Measurements from ENCODE around the gene CISD3. TPM values are rescaled to one million over a fixed set of nuclear protein-coding genes. Genes with fewer than 3 reads are reported as not detected.

Gene CISD3
- total and polyA plus RNA-seq, 2 of the 4 experiments (the other 2 are of a cell fraction) = 1.3 to 14.1 TPM

DNA sequence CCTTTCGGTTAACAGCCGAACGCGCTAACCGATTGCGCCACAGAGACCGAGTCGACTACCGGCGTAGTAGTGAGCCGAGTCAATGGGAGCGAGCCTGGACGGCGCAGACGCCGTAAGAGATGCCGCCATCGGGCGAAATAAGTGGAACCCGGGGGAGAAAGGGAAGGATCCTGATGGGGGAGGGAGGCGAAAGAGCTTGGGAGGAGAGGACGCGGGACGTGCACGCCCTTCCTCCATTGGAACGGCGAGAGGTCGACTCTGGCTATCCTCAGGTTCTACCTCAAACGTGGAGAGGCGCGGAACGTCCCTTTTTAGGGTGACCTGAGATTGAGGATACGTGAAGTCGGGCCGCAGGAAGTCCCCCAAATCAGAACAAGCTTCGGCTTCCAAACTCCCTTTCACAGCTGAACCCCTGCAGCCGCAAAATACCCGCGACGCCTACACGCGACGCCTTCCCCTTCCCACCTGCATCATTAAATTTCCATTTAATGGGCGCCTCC lies 21.7 kb downstream of the CISD3 start (continued):
- no peak for TF ChIP-seq RAD21 (IDR thresholded peaks at IDR 0.05; ENCODE audit: low read length)

DNA sequence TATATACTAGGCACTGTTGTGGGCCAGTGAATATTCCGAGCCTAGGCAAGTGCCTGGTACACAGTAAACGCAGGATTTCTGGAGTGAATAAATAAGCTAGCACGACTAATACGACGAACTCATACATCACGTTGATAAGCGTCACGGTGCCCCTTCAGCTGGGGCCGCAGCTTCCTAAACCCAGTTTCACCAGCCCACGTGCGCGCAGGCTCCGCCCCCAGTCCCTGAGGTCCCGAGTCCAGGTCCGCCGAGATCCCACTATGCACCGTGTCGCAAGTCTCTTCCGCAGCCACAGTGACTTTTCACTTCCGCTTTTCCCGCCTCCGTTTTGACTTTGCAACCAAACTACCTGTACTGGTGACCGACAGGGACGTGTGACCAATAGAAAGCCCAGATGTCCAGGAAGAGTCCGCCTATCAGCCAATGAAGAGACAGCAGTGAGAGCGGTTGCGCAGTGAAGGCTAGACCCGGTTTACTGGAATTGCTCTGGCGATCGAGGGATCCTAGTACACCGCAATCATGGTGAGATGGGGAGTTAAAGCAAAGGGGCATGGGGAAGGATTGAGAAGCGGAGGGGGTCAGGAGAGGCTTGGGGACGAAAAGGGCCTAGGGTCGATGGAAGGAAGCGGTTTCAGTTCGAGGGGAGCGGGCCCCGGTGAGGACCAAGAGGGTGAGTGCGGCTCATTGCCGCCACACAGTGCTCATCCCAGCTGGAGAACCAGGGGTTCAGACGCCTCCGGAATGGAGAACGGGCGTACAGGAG lies 22.3 kb downstream of the CISD3 start, which contains the start of gene PSMB3:
TSS of gene PSMB3 (plus strand) at position 434 of the 763 bp plus-strand sequence. CDS start at position 520, 86 bp downstream.
- H2BK15ac ChIP-seq (ENCODE audit: low read depth, low read length) = no peak within 1 kb of the TSS; the same call in 2 of the 3 replicates
- DNase-seq (peak; percentile 100), ATAC-seq (ENCODE audit: low read depth) (peak; percentile 80)
- WGBS, 2 experiments (ENCODE audit: extremely low coverage in 2 of 2, insufficient read length in 1 of 2) = 0% methylated on average over 33 of the region's 44 CpGs; no CpG with 5 or more reads in 1 of the 2 experiments
- H3K56ac ChIP-seq (ENCODE audit: extremely low read depth, insufficient read depth, low read length) = peak within 1 kb of the TSS; percentile 74
- H4K20me1 ChIP-seq (ENCODE audit: insufficient read depth, low read length) = peaks cover 7% of the 10 kb centered on the region; the same call in 1 of the 2 replicates
- ChIA-PET POLR2A (ENCODE audit: unreplicated experiment) (no interaction called here), CTCF (interaction anchor here (0.6 to 1.1 kb wide), 3 partner anchors 10 to 56 kb away, joined by 3 read pairs; no protein-coding TSS in a partner anchor)
- H4K8ac ChIP-seq (ENCODE audit: low read depth in 2 of 2, low read length in 2 of 2) = peak within 1 kb of the TSS; percentile 45 to 91
- no peak within 1 kb of the TSS; the same call in 1 of the 2 replicates for H2BK120ac ChIP-seq (ENCODE audit: low read depth, low read length)
- peak within 1 kb of the TSS; percentile 91 for H3K4me2 ChIP-seq (ENCODE audit: low read depth, low read length)
- peak within 1 kb of the TSS; percentile 75; the same call in 1 of the 2 replicates for H3K23ac ChIP-seq (ENCODE audit: low read depth, low read length)
- peaks cover 1% of the 10 kb centered on the region; the same call in 1 of the 2 replicates for H3K4me1 ChIP-seq (ENCODE audit: control insufficient read depth, insufficient read depth, low read length)
- peak within 1 kb of the TSS; percentile 84 for H3K4me3 ChIP-seq (ENCODE audit: insufficient read depth, low read depth, low read length)
- peak within 1 kb of the TSS; percentile 87 for H2BK5ac ChIP-seq (ENCODE audit: low read depth, low read length, poor library complexity, severe bottlenecking)
- in situ Hi-C loops (cut with MboI; ENCODE audit: low sequenced_read_pairs) = no loop called here
- H3K36me3 ChIP-seq (ENCODE audit: control insufficient read depth, insufficient read depth, low read length) = peaks cover 14% of the 10 kb centered on the region
- H2BK20ac ChIP-seq (ENCODE audit: low read depth, low read length) = no peak within 1 kb of the TSS
- no peaks in the 10 kb centered on the region for H3K9me1 ChIP-seq (ENCODE audit: insufficient read depth, low read length)
- peak within 1 kb of the TSS; percentile 91 for H2AK9ac ChIP-seq (replicated peaks; ENCODE audit: low read depth, low read length, poor library complexity)
- H4K91ac ChIP-seq (ENCODE audit: insufficient read depth, low read depth, low read length) = peak within 1 kb of the TSS; percentile 68
- peak within 1 kb of the TSS; percentile 90 for H3K27ac ChIP-seq (ENCODE audit: insufficient read depth, low read length)
- H3K9me3 ChIP-seq (ENCODE audit: control insufficient read depth, insufficient read depth, low read length) = no peaks in the 10 kb centered on the region
- peaks cover 8 to 39% of the 10 kb centered on the region in 2 experiments; a peak in 3 of 4 replicates for H3K79me1 ChIP-seq (ENCODE audit: low read depth in 1 of 2, low read length in 2 of 2)
- H4K5ac ChIP-seq (ENCODE audit: low read depth, low read length) = peak within 1 kb of the TSS; percentile 83
- peak within 1 kb of the TSS; percentile 97 for H3K9ac ChIP-seq (ENCODE audit: low read depth, low read length)
- H3K14ac ChIP-seq (replicated peaks; ENCODE audit: low read depth, low read length) = peak within 1 kb of the TSS; percentile 90
- H3K4ac ChIP-seq (ENCODE audit: low read depth, low read length) = peak within 1 kb of the TSS; percentile 93
- no peaks in the 10 kb centered on the region for H3K27me3 ChIP-seq (ENCODE audit: control insufficient read depth, insufficient read depth, low read length)
- intact Hi-C loops (cut with micrococcal nuclease) = loop anchor here (1.0 to 5.0 kb wide), 2 partner anchors 75 to 120 kb away; partner anchors contain the start of gene LASP1
- BruUV-seq (replicated peaks) = no TSS peak
- peak within 1 kb of the TSS; percentile 70 for H3K18ac ChIP-seq (ENCODE audit: low read depth, low read length)
- dilution Hi-C loops (cut with HindIII; ENCODE audit: low sequenced_read_pairs, unreplicated experiment) = no loop called here
- peak within 1 kb of the TSS; percentile 94 for H2AK5ac ChIP-seq (ENCODE audit: low read depth, low read length)
- H2AFZ ChIP-seq (replicated peaks; ENCODE audit: low read length, poor library complexity) = peak within 1 kb of the TSS; percentile 97
- TF ChIP-seq SMC3 (IDR thresholded peaks at IDR 0.05; ENCODE audit: low read depth, low read length) = no peak
- TF ChIP-seq CHD1 (IDR thresholded peaks at IDR 0.05; ENCODE audit: low read depth, low read length) = no peak
- peak; percentile 93 for TF ChIP-seq CEBPB (IDR thresholded peaks at IDR 0.05; ENCODE audit: low read depth, low read length)
- TF ChIP-seq NFE2L2 (IDR thresholded peaks at IDR 0.05; ENCODE audit: low read depth, low read length) = no peak
- no peak for TF ChIP-seq MAZ (IDR thresholded peaks at IDR 0.05; ENCODE audit: borderline replicate concordance, low read depth, low read length)
- 0 out of 2 replicates have a peak, but pooled peaks have one; percentile 51 for TF ChIP-seq BHLHE40 (IDR thresholded peaks at IDR 0.05; ENCODE audit: low read depth, low read length)
- TF ChIP-seq, protein P1, sequence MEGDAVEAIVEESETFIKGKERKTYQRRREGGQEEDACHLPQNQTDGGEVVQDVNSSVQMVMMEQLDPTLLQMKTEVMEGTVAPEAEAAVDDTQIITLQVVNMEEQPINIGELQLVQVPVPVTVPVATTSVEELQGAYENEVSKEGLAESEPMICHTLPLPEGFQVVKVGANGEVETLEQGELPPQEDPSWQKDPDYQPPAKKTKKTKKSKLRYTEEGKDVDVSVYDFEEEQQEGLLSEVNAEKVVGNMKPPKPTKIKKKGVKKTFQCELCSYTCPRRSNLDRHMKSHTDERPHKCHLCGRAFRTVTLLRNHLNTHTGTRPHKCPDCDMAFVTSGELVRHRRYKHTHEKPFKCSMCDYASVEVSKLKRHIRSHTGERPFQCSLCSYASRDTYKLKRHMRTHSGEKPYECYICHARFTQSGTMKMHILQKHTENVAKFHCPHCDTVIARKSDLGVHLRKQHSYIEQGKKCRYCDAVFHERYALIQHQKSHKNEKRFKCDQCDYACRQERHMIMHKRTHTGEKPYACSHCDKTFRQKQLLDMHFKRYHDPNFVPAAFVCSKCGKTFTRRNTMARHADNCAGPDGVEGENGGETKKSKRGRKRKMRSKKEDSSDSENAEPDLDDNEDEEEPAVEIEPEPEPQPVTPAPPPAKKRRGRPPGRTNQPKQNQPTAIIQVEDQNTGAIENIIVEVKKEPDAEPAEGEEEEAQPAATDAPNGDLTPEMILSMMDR (conservative IDR thresholded peaks at IDR 0.05; ENCODE audit: low read depth, low read length) = 0 out of 2 replicates have a peak, but pooled peaks have one; percentile 6
- TF ChIP-seq MXI1 (IDR thresholded peaks at IDR 0.05; ENCODE audit: borderline replicate concordance, low read depth, low read length) = peak; percentile 96
- peak; percentile 42; the same call in 1 of the 2 replicates for TF ChIP-seq FOS (IDR thresholded peaks at IDR 0.05; ENCODE audit: low read depth, low read length)
- peak; percentile 35; the same call in 1 of the 2 replicates for TF ChIP-seq POLR2A (IDR thresholded peaks at IDR 0.05; ENCODE audit: low read depth, low read length)
- TF ChIP-seq, protein P2, sequence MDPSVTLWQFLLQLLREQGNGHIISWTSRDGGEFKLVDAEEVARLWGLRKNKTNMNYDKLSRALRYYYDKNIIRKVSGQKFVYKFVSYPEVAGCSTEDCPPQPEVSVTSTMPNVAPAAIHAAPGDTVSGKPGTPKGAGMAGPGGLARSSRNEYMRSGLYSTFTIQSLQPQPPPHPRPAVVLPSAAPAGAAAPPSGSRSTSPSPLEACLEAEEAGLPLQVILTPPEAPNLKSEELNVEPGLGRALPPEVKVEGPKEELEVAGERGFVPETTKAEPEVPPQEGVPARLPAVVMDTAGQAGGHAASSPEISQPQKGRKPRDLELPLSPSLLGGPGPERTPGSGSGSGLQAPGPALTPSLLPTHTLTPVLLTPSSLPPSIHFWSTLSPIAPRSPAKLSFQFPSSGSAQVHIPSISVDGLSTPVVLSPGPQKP (IDR thresholded peaks at IDR 0.05; ENCODE audit: borderline replicate concordance, low read depth, low read length) = no peak
